Measurements from ENCODE around the gene MYH10. TPM values are rescaled to one million over a fixed set of nuclear protein-coding genes. Genes with fewer than 3 reads are reported as not detected.
"Not testable (repeated sequence)": the region's sequence is repeated elsewhere in the genome, so short reads cannot be mapped to it uniquely, and the experiment has no call there.

MYH10 gene
- 264 TPM for polyA plus RNA-seq (2013, experiment 1 of 2; ENCODE audit: insufficient read length)
- 265 TPM for polyA plus RNA-seq (2013, experiment 2 of 2; ENCODE audit: insufficient read length)

- no peak for DNase-seq
These were observed at the start of gene MYH10 for GRCh38 chr17:8630227-8630801. Gene MYH10, minus strand, starts transcription at chr17:8630725. Its CDS starts 7,479 bp downstream, at chr17:8623246.

GRCh38 chr17:8679126-8679525 lies 48.6 kb upstream of the MYH10 start:
- no peak for DNase-seq

GRCh38 chr17:8675306-8675705 lies 44.8 kb upstream of the MYH10 start:
- no peak for DNase-seq

GRCh38 chr17:8674344-8675305 lies 44.1 kb upstream of the MYH10 start:
- peak; percentile 75 for DNase-seq

GRCh38 chr17:8673612-8674011 lies 43.1 kb upstream of the MYH10 start:
- DNase-seq, result peak; percentile 85

GRCh38 chr17:8672326-8672725 lies 41.8 kb upstream of the MYH10 start:
- no peak for DNase-seq

- peak; percentile 55 for DNase-seq
These were observed 39.9 kb upstream of the MYH10 start for GRCh38 chr17:8670421-8670820.

- DNase-seq, result no peak
These were observed 37.7 kb upstream of the MYH10 start for GRCh38 chr17:8668176-8668740.

GRCh38 chr17:8667421-8667820 lies 36.9 kb upstream of the MYH10 start:
- DNase-seq, result no peak

GRCh38 chr17:8665684-8666083 lies 35.2 kb upstream of the MYH10 start:
- DNase-seq, result no peak

- no peak for DNase-seq
These were observed 34.1 kb upstream of the MYH10 start for GRCh38 chr17:8664456-8665126.

- no peak for DNase-seq
These were observed 32.4 kb upstream of the MYH10 start for GRCh38 chr17:8662973-8663372.

GRCh38 chr17:8662076-8662831 lies 31.7 kb upstream of the MYH10 start:
- no peak for DNase-seq

GRCh38 chr17:8660709-8661108 lies 30.2 kb upstream of the MYH10 start:
- not testable (repeated sequence) for DNase-seq

GRCh38 chr17:8659758-8660410 lies 29.4 kb upstream of the MYH10 start:
- DNase-seq, result no peak

- DNase-seq, result no peak
These were observed 28.3 kb upstream of the MYH10 start for GRCh38 chr17:8658810-8659209.

- no peak for DNase-seq
These were observed 26.2 kb upstream of the MYH10 start for GRCh38 chr17:8656693-8657092.

GRCh38 chr17:8654822-8655221 lies 24.3 kb upstream of the MYH10 start:
- DNase-seq, result no peak

GRCh38 chr17:8651013-8651412 lies 20.5 kb upstream of the MYH10 start:
- DNase-seq, result no peak

GRCh38 chr17:8650119-8650499 lies 19.6 kb upstream of the MYH10 start:
- DNase-seq, result no peak

Measured in fibroblast of skin of abdomen (primary cell).